Thoracic aorta (tissue), 2 donors: ENCODE measurements around the gene KRTAP1-3. TPM values are rescaled to one million over a fixed set of nuclear protein-coding genes. Genes with fewer than 3 reads are reported as not detected.
"Not testable (repeated sequence)": the region's sequence is repeated elsewhere in the genome, so short reads cannot be mapped to it uniquely, and the experiment has no call there.

Source experiments
- ATAC-seq: fragments of 150-250 bp; one replicate; pipeline ENCODE4 v1.8.0; 2017; ENCODE audit warnings: low read depth; ENCODE audit not compliant: insufficient number of reproducible peaks, low FRiP score
- DNase-seq: peaks from one replicate; pipeline ENCODE4 v3.0.0-alpha.2; 2020; ENCODE audit warnings: low spot score
- H3K27ac ChIP-seq, 2 donors: fragments of 200-600 bp; sonication (generic); 1 replicate in 1 of 2; 2 replicates in 1 of 2; pipeline ENCODE4 v1.5.1; 2016; ENCODE audit warnings: mild to moderate bottlenecking in 2 of 2, moderate library complexity in 2 of 2
- H3K27me3 ChIP-seq: fragments of 200-600 bp; sonication (generic); replicated peaks from 2 replicates; pipeline ENCODE4 v1.6.0; 2016; ENCODE audit warnings: mild to moderate bottlenecking; ENCODE audit not compliant: insufficient read depth
- H3K36me3 ChIP-seq: fragments of 200-600 bp; sonication (generic); one replicate; pipeline ENCODE4 v1.5.1; 2016
- H3K4me1 ChIP-seq, 2 donors: fragments of 200-600 bp; sonication (generic); 1 replicate in 1 of 2; 2 replicates in 1 of 2; pipeline versions ENCODE4 v1.5.1 to v1.6.0; 2016; ENCODE audit warnings: low read depth in 2 of 2, mild to moderate bottlenecking in 1 of 2; ENCODE audit not compliant: control insufficient read depth in 1 of 2
- H3K4me3 ChIP-seq: fragments of 200-600 bp; sonication (generic); 2 replicates; pipeline ENCODE4 v1.5.1; 2016; ENCODE audit warnings: mild to moderate bottlenecking
- H3K9me3 ChIP-seq: fragments of 200-600 bp; sonication (generic); 2 replicates; pipeline ENCODE4 v1.5.1; 2016
- CTCF ChIP-seq: fragments of 200-600 bp; sonication (generic); IDR thresholded peaks from one replicate; pipeline ENCODE4 v1.5.1; 2019; ENCODE audit warnings: antibody characterized with exemption
- total RNA-seq, 2 donors: library from RNA; depleted of rRNA; stranded (reverse); fragments of >200 nt; gene quantifications; one replicate each; pipeline versions ENCODE4 v1.1.0 to v1.2.3, GENCODE V29; 2016

Gene KRTAP1-3
- not detected for total RNA-seq

- not testable (repeated sequence) for ATAC-seq, H3K27ac ChIP-seq, H3K4me1 ChIP-seq, H3K36me3 ChIP-seq, H3K9me3 ChIP-seq, H3K4me3 ChIP-seq, DNase-seq, H3K27me3 ChIP-seq
Observed at GRCh38 chr17:41034346-41034935, at the start of gene KRTAP1-3. Gene KRTAP1-3, minus strand, starts transcription at chr17:41034874. Its CDS starts 53 bp downstream, at chr17:41034821.

- not testable (repeated sequence) for H3K9me3 ChIP-seq, DNase-seq, ATAC-seq, H3K4me1 ChIP-seq, H3K4me3 ChIP-seq, H3K27ac ChIP-seq, H3K36me3 ChIP-seq, H3K27me3 ChIP-seq
Observed at GRCh38 chr17:41084100-41084856, 49.6 kb upstream of the KRTAP1-3 start, which contains the start of gene KRTAP4-7. Gene KRTAP4-7, plus strand, starts transcription at chr17:41084150. Its CDS starts 57 bp downstream, at chr17:41084207.

GRCh38 chr17:41083427-41083826 lies 48.8 kb upstream of the KRTAP1-3 start:
- not testable (repeated sequence) for H3K4me1 ChIP-seq, H3K27ac ChIP-seq, H3K9me3 ChIP-seq, H3K36me3 ChIP-seq, ATAC-seq, H3K27me3 ChIP-seq, H3K4me3 ChIP-seq, DNase-seq

GRCh38 chr17:41082626-41083025 lies 48.0 kb upstream of the KRTAP1-3 start:
- Histone ChIP-seq H3K27ac (no peak overlapping the region), H3K36me3 (no peaks in the 10 kb centered on the region), H3K4me1 (no peaks in the 10 kb centered on the region), H3K9me3 (no peaks in the 10 kb centered on the region), H3K27me3 (no peaks in the 10 kb centered on the region), H3K4me3 (no peak overlapping the region)
- TF ChIP-seq CTCF = no peak
- ATAC-seq (no peak), DNase-seq (no peak)

- no peak for ATAC-seq
- no peak for TF ChIP-seq CTCF
- no peaks in the 10 kb centered on the region for H3K36me3 ChIP-seq
- H3K27ac ChIP-seq = no peak overlapping the region
- H3K27me3 ChIP-seq = no peaks in the 10 kb centered on the region
- DNase-seq = no peak
- no peaks in the 10 kb centered on the region for H3K9me3 ChIP-seq
- H3K4me3 ChIP-seq = no peak overlapping the region
- H3K4me1 ChIP-seq = no peaks in the 10 kb centered on the region
Observed at GRCh38 chr17:41076788-41077187, 42.1 kb upstream of the KRTAP1-3 start.

GRCh38 chr17:41073676-41074075 lies 39.0 kb upstream of the KRTAP1-3 start:
- Histone ChIP-seq H3K27ac (no peak overlapping the region), H3K27me3 (no peaks in the 10 kb centered on the region), H3K4me1 (no peaks in the 10 kb centered on the region), H3K4me3 (no peak overlapping the region), H3K36me3 (no peaks in the 10 kb centered on the region), H3K9me3 (no peaks in the 10 kb centered on the region)
- DNase-seq (no peak), ATAC-seq (no peak)
- TF ChIP-seq CTCF = no peak
